CD4-positive, alpha-beta T cell treated with Interleukin-15 for 1 hour (primary cell): ENCODE data around the gene ZFP69.
"Not testable (repeated sequence)": the region's sequence is repeated elsewhere in the genome, so short reads cannot be mapped to it uniquely, and the experiment has no call there.

Experiments
- DNase-seq: peaks from one replicate; pipeline ENCODE4 v3.0.0-alpha.2; 2020

The ZFP69 gene

GRCh38 chr1:40476924-40477677, at the start of gene ZFP69:
Gene ZFP69, plus strand, starts transcription at chr1:40477290. Its CDS starts 2,072 bp downstream, at chr1:40479362.
- peak; percentile 74 for DNase-seq

DNA sequence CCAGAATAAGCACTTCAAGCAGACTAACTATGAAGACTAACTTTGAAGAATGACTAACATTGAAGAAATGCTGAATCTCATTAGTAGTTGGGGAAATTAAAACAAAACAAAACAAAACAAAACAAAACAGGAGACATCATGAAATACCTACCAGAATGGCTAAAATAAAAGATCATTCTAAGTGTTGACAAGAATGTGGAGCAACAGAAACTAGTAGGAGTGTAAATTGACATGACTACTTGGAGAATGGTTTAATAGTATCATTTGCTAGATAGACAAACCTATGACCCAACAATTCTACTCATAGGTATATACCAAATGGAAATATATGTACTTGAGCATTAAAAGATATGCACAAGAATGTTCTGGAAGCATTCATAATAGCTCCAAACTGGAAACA, 45.7 kb upstream of the ZFP69 start:
- no peak for DNase-seq

DNA sequence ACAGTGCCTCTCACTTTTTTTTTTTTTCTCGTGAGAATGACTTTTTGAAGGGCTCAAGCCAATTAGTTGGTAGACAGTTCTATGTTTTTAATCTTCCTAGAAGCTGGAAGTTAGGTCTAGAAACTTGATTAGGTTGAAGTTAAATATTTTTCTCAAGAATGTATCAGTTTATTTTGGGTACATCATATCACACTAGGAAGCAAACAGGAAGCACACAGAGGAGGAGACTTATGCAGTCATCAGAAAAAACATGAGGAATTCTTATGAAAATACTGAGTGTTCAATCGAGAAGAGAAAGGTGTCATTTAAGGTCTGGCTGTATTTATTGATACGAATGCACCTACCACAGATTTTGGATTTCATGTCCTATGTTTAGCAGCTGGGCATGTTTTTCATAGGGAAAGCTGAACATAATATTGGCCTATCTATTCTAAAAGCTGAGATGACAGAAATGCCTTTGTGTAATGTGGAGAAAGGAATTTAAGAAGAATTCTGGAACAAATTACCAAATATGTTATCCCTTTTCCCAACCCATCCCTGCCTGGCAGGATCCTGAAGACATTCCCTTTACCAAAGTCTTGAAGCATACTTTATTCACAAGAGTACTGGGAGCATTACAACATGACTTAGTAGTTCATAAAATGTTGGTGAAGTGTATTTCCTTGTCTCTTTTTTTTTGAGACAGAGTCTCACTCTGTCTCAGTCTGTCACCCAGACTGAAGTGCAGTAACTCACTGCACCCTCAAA, 44.3 kb upstream of the ZFP69 start:
- no peak for DNase-seq

- no peak for DNase-seq
Measured at GRCh38 chr1:40435471-40435870, 41.6 kb upstream of the ZFP69 start.

GRCh38 chr1:40435876-40436275, 41.2 kb upstream of the ZFP69 start:
- no peak for DNase-seq

DNA sequence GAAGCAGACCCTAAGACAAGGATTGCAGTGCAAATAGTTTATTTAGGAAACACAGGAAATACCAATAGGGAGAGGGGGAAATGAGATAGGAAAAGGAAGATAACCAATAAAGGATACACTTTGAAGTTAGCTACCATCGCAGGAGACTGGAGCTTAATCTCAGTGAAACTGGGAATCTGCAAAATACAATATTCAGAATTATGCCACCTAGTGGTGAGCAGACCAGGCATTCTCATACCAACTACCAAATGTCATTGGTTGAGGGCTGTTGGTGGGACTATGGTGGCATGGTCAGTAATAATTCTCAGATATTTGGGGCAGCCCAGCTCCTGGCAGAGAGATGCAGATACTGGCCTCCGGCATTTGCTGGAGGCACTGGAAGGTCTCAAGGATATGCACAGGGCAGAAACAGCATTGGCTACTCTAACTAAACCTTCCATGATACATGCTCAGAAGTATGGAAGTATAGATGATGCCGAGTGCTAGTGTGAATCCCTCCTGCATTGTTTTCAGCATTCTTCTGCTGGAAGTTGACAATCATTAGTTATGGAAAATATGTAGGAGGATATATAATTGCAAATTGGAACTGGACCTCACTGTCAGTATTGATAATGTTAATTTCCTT, 38.6 kb upstream of the ZFP69 start:
- DNase-seq: peak; percentile 16

DNA sequence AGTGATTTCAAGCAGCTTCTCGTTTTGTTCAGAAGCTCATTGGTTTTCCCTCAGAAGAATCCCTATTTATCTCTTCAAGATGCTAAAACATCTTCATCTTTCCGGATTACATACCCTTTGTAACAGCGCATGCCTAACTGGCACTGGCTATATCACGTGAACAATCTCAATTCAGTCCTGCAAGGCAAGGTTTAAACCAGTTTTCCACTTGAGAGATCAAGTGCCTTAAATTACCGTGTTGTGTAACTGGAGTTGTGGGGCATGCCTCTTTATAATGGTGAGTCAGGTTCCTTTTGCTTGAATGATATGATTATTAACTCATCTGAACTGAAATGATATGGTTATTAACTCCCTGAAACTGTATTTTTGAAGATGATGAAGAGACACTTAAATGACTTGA, 37.8 kb upstream of the ZFP69 start:
- no peak for DNase-seq

- peak; percentile 87 for DNase-seq
Measured at GRCh38 chr1:40449684-40450494, 27.2 kb upstream of the ZFP69 start, which contains the start of gene ZFP69B. Gene ZFP69B, plus strand, starts transcription at chr1:40450476. Its CDS starts 486 bp downstream, at chr1:40450962.

DNA sequence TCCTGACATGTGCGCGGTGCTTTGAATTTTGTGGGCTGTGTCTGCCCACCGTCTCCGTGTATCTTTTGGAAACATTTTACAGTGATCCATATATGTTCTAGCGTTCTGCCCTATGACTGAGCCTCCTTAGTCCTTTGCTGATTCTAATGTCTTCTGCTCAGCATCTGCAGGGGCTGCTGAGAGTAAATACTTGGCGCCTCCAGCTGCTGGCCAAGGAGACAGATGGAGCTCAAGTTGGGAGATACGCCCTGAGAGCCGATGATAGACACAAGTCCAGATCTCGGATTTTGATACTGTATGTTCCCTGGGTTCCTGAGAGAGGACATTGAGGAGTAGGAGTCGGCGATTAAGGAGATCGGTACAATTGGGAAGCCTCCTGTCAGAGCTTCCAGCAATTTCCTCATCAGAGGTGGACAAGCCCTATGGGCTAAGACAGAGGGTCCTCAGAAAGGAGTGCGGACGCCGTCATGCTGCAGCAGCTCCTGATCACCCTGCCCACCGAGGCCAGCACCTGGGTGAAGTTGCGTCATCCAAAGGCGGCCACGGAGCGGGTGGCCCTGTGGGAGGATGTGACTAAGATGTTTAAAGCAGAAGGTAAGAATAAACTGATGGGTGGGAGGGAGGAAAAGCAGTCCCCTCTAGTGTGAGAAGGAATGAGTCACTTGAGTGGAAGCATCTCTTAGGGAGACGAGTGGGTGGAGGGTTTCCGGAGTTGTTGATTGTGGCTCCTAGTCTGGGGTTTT, 26.4 kb upstream of the ZFP69 start:
- DNase-seq: peak; percentile 74

GRCh38 chr1:40451238-40451585, 25.9 kb upstream of the ZFP69 start:
- no peak for DNase-seq

DNA sequence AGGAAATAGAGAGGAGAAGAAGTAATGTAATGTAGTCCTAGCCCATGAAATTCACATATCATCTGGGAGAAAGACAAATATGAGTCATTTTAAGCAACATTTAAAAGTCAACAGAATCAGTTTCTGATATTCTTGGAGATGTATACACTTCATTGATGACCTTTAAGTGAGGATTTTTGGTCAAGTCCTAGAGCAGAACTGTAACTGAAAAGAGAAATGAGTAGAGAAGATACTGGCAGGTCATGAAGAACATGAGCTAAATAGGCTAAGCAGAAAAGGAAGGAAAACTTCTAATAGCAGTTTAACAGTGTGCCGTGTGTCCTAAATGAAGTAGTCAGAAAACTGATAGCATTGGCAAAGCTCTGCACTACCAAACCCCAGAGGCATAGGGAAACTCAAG, 22.2 kb upstream of the ZFP69 start:
- no peak for DNase-seq

DNA sequence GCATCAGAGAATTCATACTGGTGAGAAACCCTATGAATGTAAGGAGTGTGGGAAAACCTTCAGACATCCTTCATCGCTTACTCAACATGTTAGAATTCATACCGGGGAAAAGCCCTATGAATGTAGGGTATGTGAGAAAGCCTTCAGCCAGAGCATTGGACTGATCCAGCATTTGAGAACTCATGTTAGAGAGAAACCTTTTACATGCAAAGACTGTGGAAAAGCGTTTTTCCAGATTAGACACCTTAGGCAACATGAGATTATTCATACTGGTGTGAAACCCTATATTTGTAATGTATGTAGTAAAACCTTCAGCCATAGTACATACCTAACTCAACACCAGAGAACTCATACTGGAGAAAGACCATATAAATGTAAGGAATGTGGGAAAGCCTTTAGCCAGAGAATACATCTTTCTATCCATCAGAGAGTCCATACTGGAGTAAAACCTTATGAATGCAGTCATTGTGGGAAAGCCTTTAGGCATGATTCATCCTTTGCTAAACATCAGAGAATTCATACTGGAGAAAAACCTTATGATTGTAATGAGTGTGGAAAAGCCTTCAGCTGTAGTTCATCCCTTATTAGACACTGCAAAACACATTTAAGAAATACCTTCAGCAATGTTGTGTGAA, 14.0 kb upstream of the ZFP69 start:
- DNase-seq: no peak

- DNase-seq: no peak
Measured at GRCh38 chr1:40469327-40469726, 7.8 kb upstream of the ZFP69 start.

DNA sequence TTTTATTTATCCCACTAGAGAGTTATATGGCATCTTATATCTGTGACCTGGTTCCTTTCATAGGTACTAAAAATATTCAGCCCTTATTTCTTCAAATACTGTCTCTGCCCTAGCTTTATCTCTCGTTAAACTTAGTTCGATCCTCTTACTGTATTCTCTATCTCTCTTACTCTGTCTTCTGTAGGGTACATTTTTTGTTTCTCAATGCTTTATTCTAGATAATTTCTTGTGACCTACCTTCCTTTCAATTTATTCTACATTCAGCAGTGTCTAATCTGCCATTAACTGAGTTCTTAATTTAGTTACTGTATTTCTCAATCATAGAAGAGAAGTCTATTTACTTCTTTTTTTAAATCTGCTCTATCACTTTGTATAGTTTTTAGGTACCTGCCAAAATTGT, 1.8 kb upstream of the ZFP69 start:
- no peak for DNase-seq

- DNase-seq: no peak
Measured at GRCh38 chr1:40477678-40478053, 576 bp downstream of the ZFP69 start.

- DNase-seq: no peak
Measured at GRCh38 chr1:40478276-40478675, 1.2 kb downstream of the ZFP69 start.

- no peak for DNase-seq
Measured at GRCh38 chr1:40479156-40479555, 2.1 kb downstream of the ZFP69 start.

GRCh38 chr1:40495315-40495903, 18.3 kb downstream of the ZFP69 start:
- DNase-seq: no peak

DNA sequence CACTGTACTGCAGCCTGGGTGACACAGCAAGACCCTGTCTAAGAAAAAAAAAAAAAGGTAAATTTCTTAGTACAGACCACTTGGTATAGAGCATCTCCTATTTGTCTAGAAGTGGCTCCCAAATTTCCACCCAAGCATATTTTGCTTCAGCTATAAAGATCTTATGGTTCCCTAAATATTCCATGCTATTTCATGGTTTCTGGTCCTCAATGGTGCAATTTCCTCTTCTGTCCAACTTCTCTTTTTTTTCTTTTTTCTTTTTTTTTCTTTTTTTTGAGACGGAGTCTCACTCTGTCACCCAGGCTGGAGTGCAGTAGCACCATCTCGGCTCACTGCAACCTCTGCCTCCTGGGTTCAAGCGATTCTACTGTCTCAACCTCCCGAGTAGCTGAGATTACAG, 25.6 kb downstream of the ZFP69 start:
- DNase-seq: not testable (repeated sequence)

GRCh38 chr1:40507973-40508372, 30.9 kb downstream of the ZFP69 start:
- no peak for DNase-seq
